A549 (cell line): ENCODE results near the gene MPL. TPM values are rescaled to one million over a fixed set of nuclear protein-coding genes. Genes with fewer than 3 reads are reported as not detected.

Experiments used
- ATAC-seq, 2 experiments: fragments of 200-7000 bp in 1 of 2; fragments of >200 bp in 1 of 2; cut with Nextera tagmentation in 1 of 2; cut with Tn5 transposase in 1 of 2; 3 replicates each; pipeline versions ENCODE4 v1.8.0 to v1.9.1; 2018 to 2020; ENCODE audit warnings: mild to moderate bottlenecking in 1 of 2, moderate library complexity in 1 of 2
- CTCF ChIA-PET: fragments of 300-600 bp; sonication (Branson Sonifier 250); formaldehyde crosslinking; extraction: SDS; loops from one replicate; lab custom pipeline; 2021; ENCODE audit warnings: antibody characterized with exemption, inconsistent platforms; lab: Yijun Ruan, JAX
- POLR2A ChIA-PET: fragments of 350-600 bp; formaldehyde crosslinking; extraction: SDS; loops from one replicate; lab custom pipeline; 2021; ENCODE audit warnings: antibody characterized with exemption, inconsistent platforms; lab: Yijun Ruan, JAX
- DNase-seq, 2 experiments: peaks; one replicate each; pipeline versions ENCODE4 v3.0.0 to v3.0.0-alpha.2; 2011 to 2016; ENCODE audit warnings: low read depth in 1 of 2, low spot score in 1 of 2
- FAIRE-seq: peaks from 2 replicates; lab custom pipeline; 2011; peaks lifted over from hg19 to GRCh38; lab: Jason Lieb, UNC
- H3K27ac ChIP-seq, 2 experiments: fragments of >200 bp; sonication (Bioruptor Twin); formaldehyde crosslinking; 3 replicates each; pipeline ENCODE4 v1.5.1; 2016 to 2017
- H3K4me1 ChIP-seq: fragments of >200 bp; sonication (Bioruptor Twin); formaldehyde crosslinking; 3 replicates; pipeline ENCODE4 v1.6.1; 2016
- H3K4me2 ChIP-seq: fragments of >200 bp; sonication (Bioruptor Twin); formaldehyde crosslinking; 3 replicates; pipeline ENCODE4 v1.6.1; 2016
- H3K4me3 ChIP-seq: fragments of >200 bp; sonication (Bioruptor Twin); formaldehyde crosslinking; 3 replicates; pipeline ENCODE4 v1.5.1; 2016
- H3K9me3 ChIP-seq: fragments of >200 bp; sonication (Bioruptor Twin); formaldehyde crosslinking; 3 replicates; pipeline ENCODE4 v1.6.1; 2016
- ATOH8 ChIP-seq: fragments of 250-450 bp; sonication (Bioruptor Pico); IDR thresholded peaks from 2 replicates; pipeline ENCODE4 v1.5.0; 2020; ENCODE audit warnings: low read depth, mild to moderate bottlenecking, moderate library complexity
- CBX8 ChIP-seq: fragments of 200-600 bp; sonication (generic); IDR thresholded peaks from 2 replicates; pipeline ENCODE4 v1.6.1; 2016
- CHD4 ChIP-seq: fragments of 200-600 bp; sonication (generic); IDR thresholded peaks from 2 replicates; pipeline ENCODE4 v1.6.1; 2016; ENCODE audit warnings: antibody characterized with exemption, mild to moderate bottlenecking, borderline replicate concordance
- CTCF ChIP-seq: fragments of >200 bp; sonication (Bioruptor Twin); formaldehyde crosslinking; IDR thresholded peaks from 3 replicates; pipeline ENCODE4 v1.5.1; 2016
- E2F6 ChIP-seq: IDR thresholded peaks from 2 replicates; pipeline ENCODE4 v1.6.1; 2012; ENCODE audit warnings: low read depth, borderline replicate concordance
- EHF ChIP-seq: fragments of 250-450 bp; sonication (Bioruptor Pico); IDR thresholded peaks from 2 replicates; pipeline ENCODE4 v1.5.0; 2020; ENCODE audit warnings: mild to moderate bottlenecking
- ELK1 ChIP-seq: fragments of 150-350 bp; IDR thresholded peaks from 2 replicates; pipeline ENCODE4 v1.6.1; 2014; ENCODE audit warnings: low read depth, mild to moderate bottlenecking, low read length
- FOSB ChIP-seq: fragments of 250-450 bp; sonication (Bioruptor Pico); IDR thresholded peaks from 2 replicates; pipeline ENCODE4 v1.5.0; 2020; ENCODE audit warnings: mild to moderate bottlenecking, moderate library complexity
- GATA3 ChIP-seq: IDR thresholded peaks from 2 replicates; pipeline ENCODE4 v1.6.1; 2012; ENCODE audit warnings: borderline replicate concordance
- HMGXB4 ChIP-seq: fragments of 250-450 bp; sonication (Bioruptor Pico); IDR thresholded peaks from 2 replicates; pipeline ENCODE4 v1.5.0; 2021; ENCODE audit warnings: mild to moderate bottlenecking, moderate library complexity, borderline replicate concordance
- HOXB13 ChIP-seq: fragments of 250-450 bp; sonication (Bioruptor Pico); IDR thresholded peaks from 2 replicates; pipeline ENCODE4 v1.5.0; 2020; ENCODE audit warnings: low read depth, mild to moderate bottlenecking, moderate library complexity
- HOXB5 ChIP-seq: fragments of 250-450 bp; sonication (Bioruptor Pico); IDR thresholded peaks from 2 replicates; pipeline ENCODE4 v1.5.0; 2020; ENCODE audit warnings: mild to moderate bottlenecking, moderate library complexity
- KDM1A ChIP-seq: fragments of 200-600 bp; sonication (generic); IDR thresholded peaks from 2 replicates; pipeline ENCODE4 v1.6.1; 2016; ENCODE audit warnings: low read depth, mild to moderate bottlenecking
- KDM5A ChIP-seq: fragments of 200-600 bp; sonication (generic); IDR thresholded peaks from 2 replicates; pipeline ENCODE4 v1.6.1; 2016; ENCODE audit warnings: antibody characterized with exemption, mild to moderate bottlenecking
- MAFK ChIP-seq: fragments of 450-650 bp; IDR thresholded peaks from 2 replicates; pipeline ENCODE4 v1.6.1; 2014; ENCODE audit not compliant: partially characterized antibody
- MAZ ChIP-seq: fragments of 150-350 bp; IDR thresholded peaks from 2 replicates; pipeline ENCODE4 v1.6.1; 2014; ENCODE audit warnings: antibody characterized with exemption, low read depth, low read length, borderline replicate concordance
- NFE2L2 ChIP-seq: fragments of 150-350 bp; conservative IDR thresholded peaks from 2 replicates; pipeline ENCODE4 v1.6.1; 2014; ENCODE audit warnings: low read length
- NPAS2 ChIP-seq: fragments of 250-450 bp; sonication (Bioruptor Pico); IDR thresholded peaks from 2 replicates; pipeline ENCODE4 v1.8.0; 2022; ENCODE audit warnings: mild to moderate bottlenecking, moderate library complexity, borderline replicate concordance
- NR3C1 ChIP-seq: fragments of >200 bp; sonication (Bioruptor Twin); formaldehyde crosslinking; IDR thresholded peaks from 3 replicates; pipeline ENCODE4 v1.6.1; 2017
- PHF8 ChIP-seq: fragments of 200-600 bp; sonication (generic); IDR thresholded peaks from 2 replicates; pipeline ENCODE4 v1.6.1; 2016; ENCODE audit warnings: low read depth, mild to moderate bottlenecking, antibody characterized with exemption, moderate library complexity, borderline replicate concordance
- POLR2AphosphoS2 ChIP-seq: conservative IDR thresholded peaks from 2 replicates; pipeline ENCODE4 v1.6.1; 2012; ENCODE audit warnings: low read length, improper control_type of control experiment, inconsistent platforms
- RAD21 ChIP-seq, 2 experiments: fragments of >200 bp in 1 of 2; sonication (Bioruptor Twin) in 1 of 2; formaldehyde crosslinking in 1 of 2; IDR thresholded peaks in 1 of 2; conservative IDR thresholded peaks in 1 of 2; 2 replicates in 1 of 2; 3 replicates in 1 of 2; pipeline ENCODE4 v1.6.1; 2012 to 2018; ENCODE audit warnings: inconsistent platforms in 1 of 2
- RCOR1 ChIP-seq: fragments of 150-350 bp; IDR thresholded peaks from 2 replicates; pipeline ENCODE4 v1.6.1; 2014; ENCODE audit warnings: antibody characterized with exemption, low read length, low read depth
- SREBF2 ChIP-seq: fragments of 450-650 bp; IDR thresholded peaks from 2 replicates; pipeline ENCODE4 v1.6.1; 2014; ENCODE audit warnings: mild to moderate bottlenecking, moderate library complexity
- TFCP2L1 ChIP-seq: fragments of 250-450 bp; sonication (Bioruptor Pico); IDR thresholded peaks from 2 replicates; pipeline ENCODE4 v1.5.0; 2021; ENCODE audit warnings: mild to moderate bottlenecking
- ZC3H11A ChIP-seq: fragments of 450-650 bp; IDR thresholded peaks from 2 replicates; pipeline ENCODE4 v1.6.1; 2014; ENCODE audit warnings: antibody characterized with exemption, mild to moderate bottlenecking
- ZSCAN20 ChIP-seq: fragments of 250-450 bp; sonication (Bioruptor Pico); IDR thresholded peaks from 2 replicates; pipeline ENCODE4 v1.8.0; 2022; ENCODE audit warnings: mild to moderate bottlenecking, moderate library complexity
- WGBS: methylation state at CpG from one replicate; pipeline ENCODE4 v1.1.6; 2017; ENCODE audit errors: missing lambda C conversion rate; 5-methylcytosine and 5-hydroxymethylcytosine counted together
- polyA plus RNA-seq, 4 experiments: library from polyadenylated mRNA; depleted of rRNA in 3 of 4; stranded (reverse); fragments of >200 nt; fragmentation: RNase III in 1 of 4; extraction: RNeasy Plus Mini Kit Qiagen cat#74134 plus additional on column Dnase treatment in 1 of 4; gene quantifications; 2 replicates in 3 of 4; 3 replicates in 1 of 4; pipeline ENCODE4 v1.2.3, GENCODE V29; 2011 to 2017

MPL gene
- polyA plus RNA-seq, 2 of the 4 experiments (the other 2 are of a cell fraction) = not detected

- POLR2A ChIA-PET = interaction anchor here (1.8 kb wide), 1 partner anchor 30 kb away, joined by 11 read pairs; the partner anchor contains the start of gene CDC20
- no peak for FAIRE-seq
- H3K4me3 ChIP-seq = peak overlapping the region; percentile 74
- H3K27ac ChIP-seq = peak overlapping the region; percentile 89 to 95; a peak in 5 of 6 replicates
- WGBS = 28% methylated on average over 3 of the region's 3 CpGs
- ATAC-seq = no peak
- H3K4me2 ChIP-seq = peak overlapping the region; percentile 96
- DNase-seq = no peak
- CTCF ChIA-PET = interaction anchor here (1.5 kb wide), 1 partner anchor 11 kb away, joined by 3 read pairs; no protein-coding TSS in a partner anchor
- TF ChIP-seq NFE2L2 (no peak), GATA3 (no peak), ATOH8 (CRISPR knock-in tag) (no peak), POLR2AphosphoS2 (no peak), MAFK (no peak), SREBF2 (no peak), NPAS2 (CRISPR knock-in tag) (no peak), HOXB5 (CRISPR knock-in tag) (no peak), RAD21 (conservative IDR thresholded peaks at IDR 0.05 in 1 of 2, IDR thresholded peaks at IDR 0.05 in 1 of 2) (no peak), PHF8 (no peak), FOSB (CRISPR knock-in tag) (no peak), CHD4 (no peak), RCOR1 (no peak), HOXB13 (CRISPR knock-in tag) (no peak), NR3C1 (no peak), MAZ (no peak), CTCF (no peak), CBX8 (no peak)
- TF ChIP-seq, all 56 proteins: peak for 0
- Histone ChIP-seq H3K4me1 (peaks cover 22% of the 10 kb centered on the region; the same call in 2 of the 3 replicates), H3K9me3 (no peaks in the 10 kb centered on the region)
Measured at GRCh38 chr1:43388613-43389012, 51.0 kb downstream of the MPL start.

- H3K4me1 ChIP-seq = peaks cover 22% of the 10 kb centered on the region; the same call in 2 of the 3 replicates
- DNase-seq (peak; percentile 88 to 91), ATAC-seq (peak; percentile 99), FAIRE-seq (no peak)
- H3K9me3 ChIP-seq = no peaks in the 10 kb centered on the region
- WGBS = under 1% methylated on average over 39 of the region's 65 CpGs
- peak within 1 kb of the TSS; percentile 74 for H3K4me3 ChIP-seq
- peak within 1 kb of the TSS; percentile 89 to 95 for H3K27ac ChIP-seq
- CTCF ChIA-PET = interaction anchor here (0.6 to 1.6 kb wide), 3 partner anchors 12 to 161 kb away, joined by 3 read pairs; no protein-coding TSS in a partner anchor
- POLR2A ChIA-PET = interaction anchor here (0.8 to 1.8 kb wide), 4 partner anchors 22 to 133 kb away, joined by 3 to 11 read pairs (median 4); partner anchors contain the start of genes CDC20 and ELOVL1
- peak within 1 kb of the TSS; percentile 96 for H3K4me2 ChIP-seq
- no peak for TF ChIP-seq E2F6
- 0 out of 2 replicates have a peak, but pooled peaks have one; percentile 12 for TF ChIP-seq GATA3
- no peak for TF ChIP-seq EHF (CRISPR knock-in tag)
- no peak for TF ChIP-seq ELK1
- TF ChIP-seq MAZ = no peak
- no peak for TF ChIP-seq TFCP2L1
- TF ChIP-seq CHD4 = no peak
- no peak for TF ChIP-seq HMGXB4 (CRISPR knock-in tag)
- no peak for TF ChIP-seq ZC3H11A
- no peak for TF ChIP-seq KDM1A
- peak; percentile 73 for TF ChIP-seq MAFK
- no peak for TF ChIP-seq KDM5A
- TF ChIP-seq ZSCAN20 = no peak
Measured at GRCh38 chr1:43389326-43390313, 52.0 kb downstream of the MPL start, which contains the start of the genes MED8 and SZT2. TSS of gene MED8 (minus strand) at chr1:43389800. CDS start at chr1:43389764, 36 bp downstream. TSS of gene SZT2 (plus strand) at chr1:43389899. CDS start at chr1:43389969, 70 bp downstream.
